WTC11 (cell line): Measurements from ENCODE around the gene MMP3. TPM values are rescaled to one million over a fixed set of nuclear protein-coding genes. Genes with fewer than 3 reads are reported as not detected.

Experiments
- ATAC-seq: fragments of 200-7000 bp; cut with Tn5 transposase; 2 replicates; pipeline ENCODE4 v1.10.0; 2021; ENCODE audit warnings: mild to moderate bottlenecking, moderate library complexity
- CTCF ChIA-PET: fragments of 300-600 bp; sonication (Branson Sonifier 250); formaldehyde crosslinking; loops from one replicate; lab custom pipeline; 2021; ENCODE audit warnings: antibody characterized with exemption; lab: Charles Lee
- POLR2A ChIA-PET: fragments of 350-600 bp; sonication (Branson Sonifier 250); formaldehyde crosslinking; loops from one replicate; lab custom pipeline; 2021; ENCODE audit warnings: antibody characterized with exemption; lab: Charles Lee
- DNase-seq: peaks from one replicate; pipeline ENCODE4 v3.0.0; 2021; ENCODE audit warnings: low spot score
- H3K27ac Mint-ChIP-seq: 2 replicates; pipeline ENCODE4 v1.8.0; 2021; ENCODE audit warnings: mixed read lengths
- H3K27me3 Mint-ChIP-seq: 2 replicates; pipeline ENCODE4 v1.8.0; 2021; ENCODE audit warnings: low read depth, mild to moderate bottlenecking, moderate library complexity, mixed read lengths
- H3K36me3 Mint-ChIP-seq: 2 replicates; pipeline ENCODE4 v1.8.0; 2021; ENCODE audit warnings: mixed read lengths
- H3K4me1 Mint-ChIP-seq: 2 replicates; pipeline ENCODE4 v1.8.0; 2022; ENCODE audit warnings: mixed read lengths
- H3K4me3 Mint-ChIP-seq: 2 replicates; pipeline ENCODE4 v1.8.0; 2021; ENCODE audit warnings: mild to moderate bottlenecking, moderate library complexity, mixed read lengths
- H3K9me3 Mint-ChIP-seq: 2 replicates; pipeline ENCODE4 v1.8.0; 2021; ENCODE audit warnings: mixed read lengths
- ATF3 ChIP-seq: sonication (generic); formaldehyde crosslinking; conservative IDR thresholded peaks from 2 replicates; pipeline ENCODE4 v1.8.1; 2022; ENCODE audit warnings: mild to moderate bottlenecking, missing genetic modification reagents
- CBFB ChIP-seq: sonication (generic); formaldehyde crosslinking; IDR thresholded peaks from 2 replicates; pipeline ENCODE4 v1.8.1; 2022; ENCODE audit warnings: mild to moderate bottlenecking, low read depth, missing genetic modification reagents
- ESRRA ChIP-seq: sonication (generic); formaldehyde crosslinking; IDR thresholded peaks from 2 replicates; pipeline ENCODE4 v1.8.1; 2022; ENCODE audit warnings: mild to moderate bottlenecking, missing genetic modification reagents, borderline replicate concordance
- FOXJ3 ChIP-seq: sonication (generic); formaldehyde crosslinking; IDR thresholded peaks from 2 replicates; pipeline ENCODE4 v1.9.0; 2021; ENCODE audit warnings: missing genetic modification reagents, mild to moderate bottlenecking, borderline replicate concordance
- GABPB1 ChIP-seq: sonication (generic); formaldehyde crosslinking; IDR thresholded peaks from 2 replicates; pipeline ENCODE4 v1.8.1; 2023; ENCODE audit warnings: mild to moderate bottlenecking, missing genetic modification reagents
- GRHL2 ChIP-seq: fragments of 250-450 bp; sonication (Bioruptor Pico); IDR thresholded peaks from 2 replicates; pipeline ENCODE4 v1.8.0; 2022; ENCODE audit warnings: mild to moderate bottlenecking, moderate library complexity; ENCODE audit not compliant: insufficient replicate concordance, severe bottlenecking
- GTF2I ChIP-seq: fragments of 250-450 bp; sonication (Bioruptor Pico); conservative IDR thresholded peaks from 2 replicates; pipeline ENCODE4 v1.4.0; 2021; ENCODE audit warnings: mild to moderate bottlenecking
- JAZF1 ChIP-seq: fragments of 250-450 bp; sonication (Bioruptor Pico); IDR thresholded peaks from 2 replicates; pipeline ENCODE4 v1.9.0; 2021; ENCODE audit warnings: moderate library complexity, mild to moderate bottlenecking, inconsistent platforms
- MYBL2 ChIP-seq: sonication (generic); formaldehyde crosslinking; IDR thresholded peaks from 2 replicates; pipeline ENCODE4 v1.8.1; 2023; ENCODE audit warnings: mild to moderate bottlenecking, moderate library complexity, missing genetic modification reagents
- NFYB ChIP-seq: sonication (generic); formaldehyde crosslinking; conservative IDR thresholded peaks from 2 replicates; pipeline ENCODE4 v1.8.0; 2022; ENCODE audit warnings: low read depth, missing genetic modification reagents
- OVOL2 ChIP-seq: fragments of 250-450 bp; sonication (Bioruptor Pico); IDR thresholded peaks from 2 replicates; pipeline ENCODE4 v1.9.0; 2021; ENCODE audit warnings: mild to moderate bottlenecking, borderline replicate concordance
- PRRX2 ChIP-seq: fragments of 250-450 bp; sonication (Bioruptor Pico); IDR thresholded peaks from 2 replicates; pipeline ENCODE4 v1.8.0; 2021; ENCODE audit warnings: mild to moderate bottlenecking
- SMAD4 ChIP-seq: sonication (generic); formaldehyde crosslinking; IDR thresholded peaks from 2 replicates; pipeline ENCODE4 v1.8.0; 2022; ENCODE audit warnings: mild to moderate bottlenecking, missing genetic modification reagents
- SP1 ChIP-seq: sonication (generic); formaldehyde crosslinking; conservative IDR thresholded peaks from 2 replicates; pipeline ENCODE4 v1.8.1; 2022; ENCODE audit warnings: missing genetic modification reagents
- ZBTB21 ChIP-seq: sonication (generic); formaldehyde crosslinking; IDR thresholded peaks from 2 replicates; pipeline ENCODE4 v1.8.1; 2023; ENCODE audit warnings: mild to moderate bottlenecking, missing genetic modification reagents, borderline replicate concordance
- total RNA-seq: library from RNA; stranded (reverse); gene quantifications from 3 replicates; pipeline ENCODE4 v1.2.3, GENCODE V29; 2021
- TF ChIP-seq, protein P1 (sequence below): sonication (generic); formaldehyde crosslinking; IDR thresholded peaks from 2 replicates; pipeline ENCODE4 v1.8.0; 2023; ENCODE audit warnings: missing genetic modification reagents, mild to moderate bottlenecking, borderline replicate concordance
- TF ChIP-seq, protein P2 (sequence below): sonication (generic); formaldehyde crosslinking; IDR thresholded peaks from 2 replicates; pipeline ENCODE4 v1.8.1; 2023; ENCODE audit warnings: mild to moderate bottlenecking, missing genetic modification reagents, moderate library complexity
- TF ChIP-seq, protein P3 (sequence below): sonication (generic); formaldehyde crosslinking; IDR thresholded peaks from 2 replicates; pipeline ENCODE4 v1.8.1; 2022; ENCODE audit warnings: low read depth, missing genetic modification reagents, borderline replicate concordance
- TF ChIP-seq, protein P4 (sequence below): fragments of 250-450 bp; sonication (Bioruptor Pico); IDR thresholded peaks from 2 replicates; pipeline ENCODE4 v1.8.0; 2021; ENCODE audit warnings: mild to moderate bottlenecking
- TF ChIP-seq, protein P5 (sequence below): sonication (generic); formaldehyde crosslinking; IDR thresholded peaks from 2 replicates; pipeline ENCODE4 v1.8.0; 2022; ENCODE audit warnings: missing genetic modification reagents

The MMP3 gene
- total RNA-seq, 1 experiment from 2014 or later = not detected

GRCh38 chr11:102846292-102846691, 2.9 kb upstream of the MMP3 start (continued):
- TF ChIP-seq, protein P1, sequence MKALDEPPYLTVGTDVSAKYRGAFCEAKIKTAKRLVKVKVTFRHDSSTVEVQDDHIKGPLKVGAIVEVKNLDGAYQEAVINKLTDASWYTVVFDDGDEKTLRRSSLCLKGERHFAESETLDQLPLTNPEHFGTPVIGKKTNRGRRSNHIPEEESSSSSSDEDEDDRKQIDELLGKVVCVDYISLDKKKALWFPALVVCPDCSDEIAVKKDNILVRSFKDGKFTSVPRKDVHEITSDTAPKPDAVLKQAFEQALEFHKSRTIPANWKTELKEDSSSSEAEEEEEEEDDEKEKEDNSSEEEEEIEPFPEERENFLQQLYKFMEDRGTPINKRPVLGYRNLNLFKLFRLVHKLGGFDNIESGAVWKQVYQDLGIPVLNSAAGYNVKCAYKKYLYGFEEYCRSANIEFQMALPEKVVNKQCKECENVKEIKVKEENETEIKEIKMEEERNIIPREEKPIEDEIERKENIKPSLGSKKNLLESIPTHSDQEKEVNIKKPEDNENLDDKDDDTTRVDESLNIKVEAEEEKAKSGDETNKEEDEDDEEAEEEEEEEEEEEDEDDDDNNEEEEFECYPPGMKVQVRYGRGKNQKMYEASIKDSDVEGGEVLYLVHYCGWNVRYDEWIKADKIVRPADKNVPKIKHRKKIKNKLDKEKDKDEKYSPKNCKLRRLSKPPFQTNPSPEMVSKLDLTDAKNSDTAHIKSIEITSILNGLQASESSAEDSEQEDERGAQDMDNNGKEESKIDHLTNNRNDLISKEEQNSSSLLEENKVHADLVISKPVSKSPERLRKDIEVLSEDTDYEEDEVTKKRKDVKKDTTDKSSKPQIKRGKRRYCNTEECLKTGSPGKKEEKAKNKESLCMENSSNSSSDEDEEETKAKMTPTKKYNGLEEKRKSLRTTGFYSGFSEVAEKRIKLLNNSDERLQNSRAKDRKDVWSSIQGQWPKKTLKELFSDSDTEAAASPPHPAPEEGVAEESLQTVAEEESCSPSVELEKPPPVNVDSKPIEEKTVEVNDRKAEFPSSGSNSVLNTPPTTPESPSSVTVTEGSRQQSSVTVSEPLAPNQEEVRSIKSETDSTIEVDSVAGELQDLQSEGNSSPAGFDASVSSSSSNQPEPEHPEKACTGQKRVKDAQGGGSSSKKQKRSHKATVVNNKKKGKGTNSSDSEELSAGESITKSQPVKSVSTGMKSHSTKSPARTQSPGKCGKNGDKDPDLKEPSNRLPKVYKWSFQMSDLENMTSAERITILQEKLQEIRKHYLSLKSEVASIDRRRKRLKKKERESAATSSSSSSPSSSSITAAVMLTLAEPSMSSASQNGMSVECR = no peak
- TF ChIP-seq PRRX2 = no peak
- TF ChIP-seq ZBTB21 = no peak
- TF ChIP-seq, protein P2, sequence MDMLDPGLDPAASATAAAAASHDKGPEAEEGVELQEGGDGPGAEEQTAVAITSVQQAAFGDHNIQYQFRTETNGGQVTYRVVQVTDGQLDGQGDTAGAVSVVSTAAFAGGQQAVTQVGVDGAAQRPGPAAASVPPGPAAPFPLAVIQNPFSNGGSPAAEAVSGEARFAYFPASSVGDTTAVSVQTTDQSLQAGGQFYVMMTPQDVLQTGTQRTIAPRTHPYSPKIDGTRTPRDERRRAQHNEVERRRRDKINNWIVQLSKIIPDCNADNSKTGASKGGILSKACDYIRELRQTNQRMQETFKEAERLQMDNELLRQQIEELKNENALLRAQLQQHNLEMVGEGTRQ (CRISPR knock-in tag) = no peak
- no peak for TF ChIP-seq ESRRA (CRISPR knock-in tag)
- TF ChIP-seq, all 79 proteins: peak for 0

DNA sequence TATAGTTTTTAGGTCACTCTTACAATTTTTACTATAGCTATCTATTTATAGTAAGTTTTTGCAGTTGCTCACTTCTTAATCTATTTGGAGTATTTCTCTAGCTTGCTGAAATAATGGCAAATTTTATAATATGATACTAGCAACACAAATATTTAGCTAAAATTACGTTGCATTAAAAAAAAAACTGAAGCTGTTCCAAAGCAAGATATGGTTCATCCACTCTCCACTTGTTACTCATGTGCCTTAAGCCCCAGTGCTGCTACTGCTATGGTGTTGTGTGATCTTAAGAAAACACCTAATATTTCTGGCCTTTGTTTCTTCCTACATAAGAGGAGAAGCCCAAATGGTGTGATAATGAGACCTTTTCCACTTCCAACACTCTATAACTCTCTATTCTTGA, 479 bp downstream of the MMP3 start:
- ChIA-PET POLR2A (no interaction called here), CTCF (interaction anchor here (1.1 to 1.8 kb wide), 3 partner anchors 12 to 72 kb away, joined by 5 to 9 read pairs (median 6); no protein-coding TSS in a partner anchor)
- H3K27ac Mint-ChIP-seq = no peak overlapping the region
- TF ChIP-seq GRHL2 (CRISPR knock-in tag) (no peak), OVOL2 (CRISPR knock-in tag) (no peak), CBFB (no peak), ATF3 (CRISPR knock-in tag) (no peak), GABPB1 (no peak), MYBL2 (CRISPR knock-in tag) (no peak), FOXJ3 (no peak), JAZF1 (CRISPR knock-in tag) (no peak)
- TF ChIP-seq, protein P3, sequence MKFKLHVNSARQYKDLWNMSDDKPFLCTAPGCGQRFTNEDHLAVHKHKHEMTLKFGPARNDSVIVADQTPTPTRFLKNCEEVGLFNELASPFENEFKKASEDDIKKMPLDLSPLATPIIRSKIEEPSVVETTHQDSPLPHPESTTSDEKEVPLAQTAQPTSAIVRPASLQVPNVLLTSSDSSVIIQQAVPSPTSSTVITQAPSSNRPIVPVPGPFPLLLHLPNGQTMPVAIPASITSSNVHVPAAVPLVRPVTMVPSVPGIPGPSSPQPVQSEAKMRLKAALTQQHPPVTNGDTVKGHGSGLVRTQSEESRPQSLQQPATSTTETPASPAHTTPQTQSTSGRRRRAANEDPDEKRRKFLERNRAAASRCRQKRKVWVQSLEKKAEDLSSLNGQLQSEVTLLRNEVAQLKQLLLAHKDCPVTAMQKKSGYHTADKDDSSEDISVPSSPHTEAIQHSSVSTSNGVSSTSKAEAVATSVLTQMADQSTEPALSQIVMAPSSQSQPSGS (CRISPR knock-in tag) = no peak
- no peaks in the 10 kb centered on the region for H3K36me3 Mint-ChIP-seq
- peaks cover 7% of the 10 kb centered on the region for H3K4me1 Mint-ChIP-seq
- H3K27me3 Mint-ChIP-seq = no peaks in the 10 kb centered on the region
- no peak overlapping the region for H3K4me3 Mint-ChIP-seq
- peaks cover 4% of the 10 kb centered on the region; the same call in 1 of the 2 replicates for H3K9me3 Mint-ChIP-seq
- ATAC-seq = no peak
- DNase-seq = no peak

GRCh38 chr11:102840018-102840417, 3.4 kb downstream of the MMP3 start:
- TF ChIP-seq NFYB (CRISPR knock-in tag) (no peak), SP1 (CRISPR knock-in tag) (no peak), GTF2I (no peak), GRHL2 (CRISPR knock-in tag) (no peak), SMAD4 (no peak)
- TF ChIP-seq, protein P3 (CRISPR knock-in tag) = no peak
- TF ChIP-seq, protein P4, sequence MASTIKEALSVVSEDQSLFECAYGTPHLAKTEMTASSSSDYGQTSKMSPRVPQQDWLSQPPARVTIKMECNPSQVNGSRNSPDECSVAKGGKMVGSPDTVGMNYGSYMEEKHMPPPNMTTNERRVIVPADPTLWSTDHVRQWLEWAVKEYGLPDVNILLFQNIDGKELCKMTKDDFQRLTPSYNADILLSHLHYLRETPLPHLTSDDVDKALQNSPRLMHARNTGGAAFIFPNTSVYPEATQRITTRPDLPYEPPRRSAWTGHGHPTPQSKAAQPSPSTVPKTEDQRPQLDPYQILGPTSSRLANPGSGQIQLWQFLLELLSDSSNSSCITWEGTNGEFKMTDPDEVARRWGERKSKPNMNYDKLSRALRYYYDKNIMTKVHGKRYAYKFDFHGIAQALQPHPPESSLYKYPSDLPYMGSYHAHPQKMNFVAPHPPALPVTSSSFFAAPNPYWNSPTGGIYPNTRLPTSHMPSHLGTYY = no peak
- TF ChIP-seq, protein P5, sequence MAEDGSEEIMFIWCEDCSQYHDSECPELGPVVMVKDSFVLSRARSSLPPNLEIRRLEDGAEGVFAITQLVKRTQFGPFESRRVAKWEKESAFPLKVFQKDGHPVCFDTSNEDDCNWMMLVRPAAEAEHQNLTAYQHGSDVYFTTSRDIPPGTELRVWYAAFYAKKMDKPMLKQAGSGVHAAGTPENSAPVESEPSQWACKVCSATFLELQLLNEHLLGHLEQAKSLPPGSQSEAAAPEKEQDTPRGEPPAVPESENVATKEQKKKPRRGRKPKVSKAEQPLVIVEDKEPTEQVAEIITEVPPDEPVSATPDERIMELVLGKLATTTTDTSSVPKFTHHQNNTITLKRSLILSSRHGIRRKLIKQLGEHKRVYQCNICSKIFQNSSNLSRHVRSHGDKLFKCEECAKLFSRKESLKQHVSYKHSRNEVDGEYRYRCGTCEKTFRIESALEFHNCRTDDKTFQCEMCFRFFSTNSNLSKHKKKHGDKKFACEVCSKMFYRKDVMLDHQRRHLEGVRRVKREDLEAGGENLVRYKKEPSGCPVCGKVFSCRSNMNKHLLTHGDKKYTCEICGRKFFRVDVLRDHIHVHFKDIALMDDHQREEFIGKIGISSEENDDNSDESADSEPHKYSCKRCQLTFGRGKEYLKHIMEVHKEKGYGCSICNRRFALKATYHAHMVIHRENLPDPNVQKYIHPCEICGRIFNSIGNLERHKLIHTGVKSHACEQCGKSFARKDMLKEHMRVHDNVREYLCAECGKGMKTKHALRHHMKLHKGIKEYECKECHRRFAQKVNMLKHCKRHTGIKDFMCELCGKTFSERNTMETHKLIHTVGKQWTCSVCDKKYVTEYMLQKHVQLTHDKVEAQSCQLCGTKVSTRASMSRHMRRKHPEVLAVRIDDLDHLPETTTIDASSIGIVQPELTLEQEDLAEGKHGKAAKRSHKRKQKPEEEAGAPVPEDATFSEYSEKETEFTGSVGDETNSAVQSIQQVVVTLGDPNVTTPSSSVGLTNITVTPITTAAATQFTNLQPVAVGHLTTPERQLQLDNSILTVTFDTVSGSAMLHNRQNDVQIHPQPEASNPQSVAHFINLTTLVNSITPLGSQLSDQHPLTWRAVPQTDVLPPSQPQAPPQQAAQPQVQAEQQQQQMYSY (CRISPR knock-in tag) = no peak
- Mint-ChIP-seq H3K27me3 (no peaks in the 10 kb centered on the region), H3K36me3 (no peaks in the 10 kb centered on the region), H3K27ac (no peak overlapping the region), H3K9me3 (no peaks in the 10 kb centered on the region), H3K4me1 (peaks cover 33% of the 10 kb centered on the region), H3K4me3 (no peak overlapping the region)
- DNase-seq (no peak), ATAC-seq (no peak)
- CTCF ChIA-PET = interaction anchor here (0.7 to 1.0 kb wide), 2 partner anchors 10 to 75 kb away, joined by 3 read pairs; no protein-coding TSS in a partner anchor
- POLR2A ChIA-PET = no interaction called here
